Upper lobe of left lung (tissue), 6 donors: ENCODE data around the gene TPSG1. TPM values are rescaled to one million over a fixed set of nuclear protein-coding genes. Genes with fewer than 3 reads are reported as not detected.
"Not testable (repeated sequence)": the region's sequence is repeated elsewhere in the genome, so short reads cannot be mapped to it uniquely, and the experiment has no call there.

Experiments
- ATAC-seq, 2 donors: fragments of 200-7000 bp; cut with Tn5 transposase; one replicate each; pipeline ENCODE4 v1.9.1; 2022; ENCODE audit warnings: mild to moderate bottlenecking in 2 of 2, moderate library complexity in 2 of 2; ENCODE audit not compliant: low FRiP score in 2 of 2
- DNase-seq, 2 donors: peaks; one replicate each; pipeline ENCODE4 v3.0.0-alpha.2; 2019 to 2020
- H3K27ac ChIP-seq, 4 donors: fragments of 200-600 bp; sonication (generic); one replicate each; pipeline ENCODE4 v1.5.1; 2016 to 2019
- H3K27me3 ChIP-seq, 4 donors: fragments of 200-600 bp; sonication (generic); one replicate each; pipeline ENCODE4 v1.5.1; 2017 to 2019
- H3K36me3 ChIP-seq, 4 donors: fragments of 200-600 bp; sonication (generic); one replicate each; pipeline ENCODE4 v1.5.1; 2016 to 2019
- H3K4me1 ChIP-seq, 4 donors: fragments of 200-600 bp; sonication (generic); one replicate each; pipeline ENCODE4 v1.5.1; 2018 to 2019
- H3K4me3 ChIP-seq, 4 donors: fragments of 200-600 bp; sonication (generic); one replicate each; pipeline ENCODE4 v1.5.1; 2017 to 2019; ENCODE audit warnings: mild to moderate bottlenecking in 2 of 4, moderate library complexity in 1 of 4
- H3K9me3 ChIP-seq, 4 donors: fragments of 200-600 bp; sonication (generic); one replicate each; pipeline ENCODE4 v1.5.1; 2018 to 2019
- CTCF ChIP-seq, 6 experiments: fragments of 450-650 bp in 4 of 6; fragments of 200-600 bp in 2 of 6; sonication (generic) in 2 of 6; IDR thresholded peaks; one replicate each; pipeline ENCODE4 v1.5.1; 2016 to 2019; ENCODE audit warnings: antibody characterized with exemption in 6 of 6
- EP300 ChIP-seq, 4 donors: sonication (generic); formaldehyde crosslinking; IDR thresholded peaks; one replicate each; pipeline ENCODE4 v1.5.1; 2017; ENCODE audit warnings: antibody characterized with exemption in 4 of 4, control low read depth in 2 of 4
- POLR2A ChIP-seq, 4 donors: fragments of 450-650 bp; IDR thresholded peaks; one replicate each; pipeline ENCODE4 v1.5.1; 2016 to 2017; ENCODE audit warnings: antibody characterized with exemption in 4 of 4, mild to moderate bottlenecking in 2 of 4
- POLR2AphosphoS5 ChIP-seq, 2 donors: sonication (generic); formaldehyde crosslinking; IDR thresholded peaks; one replicate each; pipeline ENCODE4 v1.5.1; 2017; ENCODE audit warnings: antibody characterized with exemption in 2 of 2
- WGBS, 2 donors: methylation state at CpG; one replicate each; pipeline ENCODE4 v1.1.5; 2017 to 2018; 5-methylcytosine and 5-hydroxymethylcytosine counted together
- total RNA-seq, 6 donors: library from RNA; depleted of rRNA in 4 of 6; stranded (reverse); fragments of >200 nt in 4 of 6; gene quantifications; one replicate each; pipeline versions ENCODE4 v1.1.0 to v1.2.1, GENCODE V29; 2016 to 2021
- donor health status: DM: no; HTN: no; CAD: no; lungs with moderate emphysema.
- donor health status: DM: no; HTN: yes; CAD: no; lungs with severe emphysema.

Gene TPSG1
- total RNA-seq, 6 donors from 2014 or later = 0.61 to 38.8 (median 3.7) TPM; not detected in 2

DNA sequence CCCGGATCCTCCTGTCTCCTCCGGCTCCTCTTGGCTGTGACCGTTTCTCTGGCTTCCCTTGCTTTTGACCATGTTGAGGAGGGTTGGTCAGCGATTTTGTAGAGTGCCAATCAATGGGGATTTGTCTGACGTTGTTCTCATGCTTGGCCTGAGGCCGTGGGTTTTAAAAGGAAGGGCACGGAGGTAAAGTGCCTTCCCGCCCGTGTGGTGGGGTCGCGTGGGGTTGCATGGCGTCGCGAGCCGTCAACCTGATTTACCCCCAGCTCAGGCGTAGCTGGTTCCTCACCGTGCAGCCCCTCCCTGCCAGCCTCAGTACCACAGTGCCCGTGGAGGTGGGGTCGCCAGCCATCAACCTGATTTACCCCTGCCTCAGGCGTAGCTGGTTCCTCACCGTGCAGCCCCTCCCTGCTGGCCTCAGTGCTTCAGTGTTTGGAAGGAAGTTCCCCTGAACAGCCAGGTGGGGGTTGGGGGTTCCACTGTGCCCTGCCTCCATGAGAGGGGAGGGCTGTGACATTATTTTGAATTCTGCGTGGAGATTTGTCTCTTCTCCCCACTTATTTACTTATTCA lies 20.5 kb upstream of the TPSG1 start:
- no peaks in the 10 kb centered on the region for H3K27me3 ChIP-seq
- no peaks in the 10 kb centered on the region for H3K9me3 ChIP-seq
- no peaks in the 10 kb centered on the region for H3K4me1 ChIP-seq
- TF ChIP-seq EP300 (IDR thresholded peaks at IDR 0.05) (no peak), POLR2A (IDR thresholded peaks at IDR 0.05) (no peak), POLR2AphosphoS5 (IDR thresholded peaks at IDR 0.05) (no peak), CTCF (IDR thresholded peaks at IDR 0.05) (no peak)
- WGBS, 2 donors = 42 to 47% methylated on average over 21 to 22 of the region's 22 CpGs
- H3K36me3 ChIP-seq = no peaks in the 10 kb centered on the region
- no peak for ATAC-seq
- H3K27ac ChIP-seq = no peak overlapping the region
- no peak for DNase-seq
- no peak overlapping the region for H3K4me3 ChIP-seq

DNA sequence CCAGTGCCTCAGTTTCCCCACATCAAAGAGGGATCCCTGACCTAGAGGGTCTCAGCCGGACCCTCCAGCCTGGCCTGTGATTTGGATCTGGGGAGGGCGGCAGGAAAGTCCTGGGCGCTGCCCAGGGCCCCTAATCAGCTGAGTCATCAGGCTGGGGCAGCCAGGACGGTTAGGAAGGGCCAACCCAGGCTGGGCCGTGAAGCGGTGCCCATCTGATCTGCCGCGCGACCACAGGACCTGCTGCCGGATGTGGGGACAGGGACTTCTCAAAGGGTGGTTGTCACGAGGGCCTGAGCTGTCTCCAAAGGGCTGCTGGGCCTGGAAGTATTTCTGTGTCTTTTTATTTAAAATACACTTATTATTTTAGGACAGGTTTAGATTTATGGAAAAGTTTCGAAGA lies 19.8 kb upstream of the TPSG1 start:
- Histone ChIP-seq H3K9me3 (no peaks in the 10 kb centered on the region), H3K27ac (no peak overlapping the region), H3K4me3 (no peak overlapping the region), H3K36me3 (no peaks in the 10 kb centered on the region), H3K27me3 (no peaks in the 10 kb centered on the region), H3K4me1 (no peaks in the 10 kb centered on the region)
- 71 to 86% methylated on average over 2 to 7 of the region's 12 CpGs for WGBS, 2 donors
- ATAC-seq (no peak), DNase-seq (peak; percentile 33 to 67)
- TF ChIP-seq POLR2A (IDR thresholded peaks at IDR 0.05) (no peak), POLR2AphosphoS5 (IDR thresholded peaks at IDR 0.05) (no peak), EP300 (IDR thresholded peaks at IDR 0.05) (no peak), CTCF (IDR thresholded peaks at IDR 0.05) (no peak)

GRCh38 chr16:1243907-1244850 lies 19.1 kb upstream of the TPSG1 start:
- H3K27ac ChIP-seq, H3K4me3 ChIP-seq, H3K4me1 ChIP-seq, H3K27me3 ChIP-seq, H3K36me3 ChIP-seq, H3K9me3 ChIP-seq: not testable (repeated sequence)
- DNase-seq (peak in 1 of 2 donors; percentile 45), ATAC-seq (peak in 1 of 2 donors; percentile 17)
- WGBS, 2 donors = 63 to 64% methylated on average over 12 to 22 of the region's 32 CpGs

DNA sequence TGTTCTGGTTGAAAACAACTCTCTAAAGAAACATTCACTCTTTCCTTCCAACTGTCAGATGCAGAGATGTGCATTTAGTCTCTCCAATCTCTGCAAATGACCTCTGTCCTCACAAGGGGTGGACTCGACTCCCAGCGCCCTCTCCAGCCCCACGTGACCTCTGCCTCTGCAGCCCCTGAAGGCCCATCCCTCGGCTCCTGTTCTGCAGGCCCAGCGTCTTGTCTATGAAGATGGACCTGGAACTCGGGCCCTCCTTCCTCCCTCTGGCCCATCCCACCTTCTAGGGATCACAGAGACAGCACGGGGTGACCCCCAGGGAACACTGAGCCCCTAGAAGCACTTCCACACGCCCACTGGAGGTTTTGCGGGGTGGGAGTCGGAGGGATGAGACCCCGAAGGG lies 18.3 kb upstream of the TPSG1 start:
- H3K9me3 ChIP-seq, H3K4me1 ChIP-seq, H3K36me3 ChIP-seq, H3K4me3 ChIP-seq, DNase-seq, H3K27ac ChIP-seq, ATAC-seq, H3K27me3 ChIP-seq: not testable (repeated sequence)
- WGBS, 2 donors = 50 to 65% methylated on average over 6 to 7 of the region's 11 CpGs

GRCh38 chr16:1241081-1241480 lies 16.0 kb upstream of the TPSG1 start:
- WGBS, 2 donors = no CpG with 5 or more reads among the region's 15 CpGs

DNA sequence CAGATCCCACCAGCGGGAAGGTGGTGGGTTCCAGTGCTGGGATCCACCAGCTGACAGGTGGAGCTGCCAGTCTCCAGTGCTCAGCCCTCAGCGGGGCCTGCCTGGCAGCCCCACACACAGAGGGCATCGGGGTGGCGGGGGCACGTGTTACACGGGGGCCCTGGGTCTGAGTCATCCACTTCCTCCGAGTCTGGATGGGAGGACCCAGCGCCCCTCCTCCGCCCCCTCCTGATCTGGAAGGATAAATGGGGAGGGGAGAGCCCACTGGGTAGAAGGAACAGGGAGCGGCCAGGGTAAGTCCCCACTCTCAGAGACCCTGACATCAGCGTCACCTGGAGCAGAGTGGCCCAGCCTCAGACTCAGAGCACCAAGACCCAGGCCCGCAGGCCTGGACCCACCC lies 15.4 kb upstream of the TPSG1 start, which contains the start of gene TPSAB1:
Gene TPSAB1, plus strand, starts transcription at position 270 of the 400 bp plus-strand sequence. CDS start 234 bp downstream, outside the sequence.
- DNase-seq, H3K4me1 ChIP-seq, H3K9me3 ChIP-seq, H3K27me3 ChIP-seq, H3K36me3 ChIP-seq, H3K27ac ChIP-seq, H3K4me3 ChIP-seq: not testable (repeated sequence)
- WGBS, 2 donors = 53% methylated on average over 5 of the region's 12 CpGs; no CpG with 5 or more reads in 1 of the 2 donors
- peak; percentile 3 to 52 for ATAC-seq

More at GRCh38 chr16:1241081-1241480, 16.0 kb upstream of the TPSG1 start:
- H3K9me3 ChIP-seq, H3K4me1 ChIP-seq, H3K36me3 ChIP-seq, H3K27me3 ChIP-seq, H3K4me3 ChIP-seq, H3K27ac ChIP-seq: not testable (repeated sequence)
- DNase-seq (peak in 1 of 2 donors; percentile 68), ATAC-seq (peak in 1 of 2 donors; percentile 2)

- H3K9me3 ChIP-seq, ATAC-seq, H3K4me1 ChIP-seq, H3K4me3 ChIP-seq, H3K36me3 ChIP-seq, H3K27me3 ChIP-seq, H3K27ac ChIP-seq: not testable (repeated sequence)
- DNase-seq = peak in 1 of 2 donors; percentile 55
- 86 to 100% methylated on average over 1 to 7 of the region's 9 CpGs for WGBS, 2 donors
These were observed 14.5 kb upstream of the TPSG1 start for GRCh38 chr16:1239575-1239974.

GRCh38 chr16:1238909-1239308 lies 13.8 kb upstream of the TPSG1 start:
- H3K9me3 ChIP-seq, H3K27me3 ChIP-seq, H3K27ac ChIP-seq, H3K4me3 ChIP-seq, H3K36me3 ChIP-seq, H3K4me1 ChIP-seq: not testable (repeated sequence)
- WGBS, 2 donors = 51 to 70% methylated on average over 14 to 16 of the region's 23 CpGs
- DNase-seq (peak in 1 of 2 donors; percentile 65), ATAC-seq (peak in 1 of 2 donors; percentile 1)
